Measurements from ENCODE around the gene SUB1.
"Not testable (repeated sequence)": the region's sequence is repeated elsewhere in the genome, so short reads cannot be mapped to it uniquely, and the experiment has no call there.

SUB1 gene

GRCh38 chr5:32566319-32567111 lies 18.8 kb upstream of the SUB1 start:
- no peak for DNase-seq (ENCODE audit: low spot score)

- DNase-seq (ENCODE audit: low spot score), result no peak
Measured at GRCh38 chr5:32571128-32571527, 14.2 kb upstream of the SUB1 start.

GRCh38 chr5:32572778-32573480 lies 12.4 kb upstream of the SUB1 start:
- DNase-seq (ENCODE audit: low spot score), result no peak

GRCh38 chr5:32573481-32573854 lies 11.9 kb upstream of the SUB1 start:
- DNase-seq (ENCODE audit: low spot score), result not testable (repeated sequence)

- no peak for DNase-seq (ENCODE audit: low spot score)
Measured at GRCh38 chr5:32574540-32575175, 10.7 kb upstream of the SUB1 start.

- DNase-seq (ENCODE audit: low spot score), result no peak
Measured at GRCh38 chr5:32578363-32578762, 7.0 kb upstream of the SUB1 start.

- DNase-seq (ENCODE audit: low spot score), result no peak
Measured at GRCh38 chr5:32578764-32579163, 6.6 kb upstream of the SUB1 start.

- DNase-seq (ENCODE audit: low spot score), result no peak
Measured at GRCh38 chr5:32581010-32581785, 4.2 kb upstream of the SUB1 start.

GRCh38 chr5:32583582-32584232 lies 1.6 kb upstream of the SUB1 start:
- no peak for DNase-seq (ENCODE audit: low spot score)

- DNase-seq (ENCODE audit: low spot score), result no peak
Measured at GRCh38 chr5:32584646-32585045, 711 bp upstream of the SUB1 start.

GRCh38 chr5:32585122-32585445 lies 273 bp upstream of the SUB1 start:
- no peak for DNase-seq (ENCODE audit: low spot score)

GRCh38 chr5:32586276-32586599 lies 881 bp downstream of the SUB1 start:
- DNase-seq (ENCODE audit: low spot score), result no peak

GRCh38 chr5:32587067-32587551 lies 1.8 kb downstream of the SUB1 start:
- DNase-seq (ENCODE audit: low spot score), result no peak

GRCh38 chr5:32589416-32589815 lies 4.1 kb downstream of the SUB1 start:
- no peak for DNase-seq (ENCODE audit: low spot score)

- DNase-seq (ENCODE audit: low spot score), result peak; percentile 15
Measured at GRCh38 chr5:32589942-32590869, 4.8 kb downstream of the SUB1 start.

GRCh38 chr5:32595118-32595517 lies 9.8 kb downstream of the SUB1 start:
- no peak for DNase-seq (ENCODE audit: low spot score)

GRCh38 chr5:32597041-32597629 lies 11.8 kb downstream of the SUB1 start:
- no peak for DNase-seq (ENCODE audit: low spot score)

GRCh38 chr5:32598260-32598937 lies 13.0 kb downstream of the SUB1 start:
- no peak for DNase-seq (ENCODE audit: low spot score)

- no peak for DNase-seq (ENCODE audit: low spot score)
Measured at GRCh38 chr5:32598997-32599549, 13.7 kb downstream of the SUB1 start.
